Stimulated activated CD8-positive, alpha-beta memory T cell treated with anti-CD3 and anti-CD28 coated beads, Interleukin-7, amount 100 ng/mL, for 1 hour (primary cell): ENCODE results near the gene ABL2.
"Not testable (repeated sequence)": the region's sequence is repeated elsewhere in the genome, so short reads cannot be mapped to it uniquely, and the experiment has no call there.

Experiments used
- DNase-seq, 2 donors: peaks; one replicate each; pipeline ENCODE4 v3.0.0-alpha.2; 2020; ENCODE audit warnings: low read depth in 2 of 2

ABL2 gene

GRCh38 chr1:179229214-179230140 is at the start of gene ABL2:
Gene ABL2 (minus strand): TSS chr1:179229677. CDS start chr1:179229397, 280 bp downstream.
- DNase-seq: peak; percentile 25 to 34

GRCh38 chr1:179278920-179279319 is 49.4 kb upstream of the ABL2 start:
- no peak for DNase-seq

DNA sequence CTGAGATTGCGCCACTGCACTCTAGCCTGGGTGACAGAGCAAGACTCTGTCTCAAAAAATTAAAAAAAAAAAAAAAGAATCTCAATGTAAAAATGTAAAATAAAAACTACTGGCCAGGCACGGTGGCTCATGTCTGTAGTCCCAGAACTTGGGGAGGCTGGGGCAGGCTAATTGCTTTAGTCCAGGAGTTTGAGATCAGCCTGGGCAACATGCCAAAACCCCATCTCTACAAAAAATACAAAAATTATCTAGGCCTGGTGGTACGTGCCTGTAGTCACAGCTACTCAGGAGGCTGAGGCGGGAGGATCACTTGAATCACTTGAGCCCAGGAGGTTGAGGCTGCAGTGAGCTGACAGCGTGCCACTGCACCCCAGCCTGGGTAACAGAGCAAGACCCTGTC is 44.9 kb upstream of the ABL2 start:
- not testable (repeated sequence) for DNase-seq

- DNase-seq: no peak
Observed at GRCh38 chr1:179269071-179269470, 39.6 kb upstream of the ABL2 start.

DNA sequence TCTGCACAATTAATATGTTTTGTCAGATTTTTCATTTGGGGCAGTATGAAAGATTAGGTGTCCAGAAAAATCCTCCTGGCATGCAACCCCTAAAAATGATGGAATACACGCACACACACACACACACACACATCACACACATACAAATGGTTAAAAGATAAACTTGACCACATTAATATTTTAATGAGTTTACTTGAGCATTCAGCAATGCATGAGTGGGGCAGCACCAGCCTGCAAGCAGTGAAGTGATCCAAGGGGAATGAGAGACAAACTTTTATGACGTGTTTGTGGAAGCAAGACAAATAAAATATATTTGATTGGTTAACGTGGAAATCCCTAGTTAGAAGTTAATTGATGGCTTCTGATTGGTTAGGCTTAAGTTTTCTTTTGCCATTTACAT is 35.0 kb upstream of the ABL2 start:
- DNase-seq: no peak

GRCh38 chr1:179263121-179263520 is 33.6 kb upstream of the ABL2 start:
- no peak for DNase-seq

- no peak for DNase-seq
Observed at GRCh38 chr1:179262183-179262582, 32.7 kb upstream of the ABL2 start.

- no peak for DNase-seq
Observed at GRCh38 chr1:179253286-179253972, 24.0 kb upstream of the ABL2 start.

GRCh38 chr1:179252606-179253005 is 23.1 kb upstream of the ABL2 start:
- DNase-seq: no peak

- DNase-seq: no peak
Observed at GRCh38 chr1:179251675-179252074, 22.2 kb upstream of the ABL2 start.

- DNase-seq: no peak
Observed at GRCh38 chr1:179247923-179248322, 18.4 kb upstream of the ABL2 start.

- DNase-seq: not testable (repeated sequence)
Observed at GRCh38 chr1:179245426-179245825, 15.9 kb upstream of the ABL2 start.

DNA sequence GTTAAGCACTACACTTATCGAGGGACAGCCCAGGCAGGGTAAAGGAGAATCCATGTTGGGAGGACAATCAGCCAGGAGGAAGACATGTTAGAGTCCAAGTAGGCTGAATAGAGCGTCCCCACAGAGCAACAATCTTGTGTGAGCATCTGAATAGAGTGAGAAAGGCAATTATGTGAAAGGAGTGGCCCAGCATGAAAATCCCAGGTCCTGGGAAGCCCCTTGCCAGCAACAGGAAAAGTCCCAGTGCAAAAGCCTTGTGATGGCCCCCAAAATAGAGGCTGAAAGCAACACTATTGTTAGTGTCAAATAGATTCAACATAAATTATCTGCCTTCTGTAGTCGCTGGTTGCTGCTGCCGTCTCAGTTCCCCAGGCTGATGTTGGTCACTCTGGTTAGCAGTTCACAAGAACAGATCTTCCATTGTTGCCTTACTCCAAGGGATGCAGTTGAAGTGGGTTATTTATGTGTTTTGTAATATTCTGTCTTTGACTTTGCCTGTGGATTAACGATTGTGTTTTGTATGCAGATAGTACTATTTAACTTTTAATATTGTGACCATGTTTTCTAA is 12.1 kb upstream of the ABL2 start:
- DNase-seq: no peak

DNA sequence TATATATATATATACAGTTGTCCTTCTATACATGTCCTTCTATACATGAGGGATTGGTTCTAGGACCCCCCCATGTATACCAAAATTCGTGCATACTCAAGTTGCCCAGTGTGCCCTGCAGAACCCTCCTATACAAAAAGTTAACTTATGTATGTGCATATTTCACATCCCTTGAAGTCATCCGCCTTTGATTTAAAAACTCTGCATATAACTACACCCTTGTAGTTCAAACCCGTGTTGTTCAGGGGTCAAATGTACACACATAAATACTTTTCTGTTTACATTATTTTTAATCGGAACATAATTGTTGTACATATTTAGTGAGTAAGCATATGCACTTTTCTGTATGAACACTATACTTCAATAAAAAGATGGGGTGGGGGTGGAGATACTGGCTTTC is 7.7 kb upstream of the ABL2 start:
- DNase-seq: no peak

- DNase-seq: no peak
Observed at GRCh38 chr1:179234863-179235262, 5.4 kb upstream of the ABL2 start.

DNA sequence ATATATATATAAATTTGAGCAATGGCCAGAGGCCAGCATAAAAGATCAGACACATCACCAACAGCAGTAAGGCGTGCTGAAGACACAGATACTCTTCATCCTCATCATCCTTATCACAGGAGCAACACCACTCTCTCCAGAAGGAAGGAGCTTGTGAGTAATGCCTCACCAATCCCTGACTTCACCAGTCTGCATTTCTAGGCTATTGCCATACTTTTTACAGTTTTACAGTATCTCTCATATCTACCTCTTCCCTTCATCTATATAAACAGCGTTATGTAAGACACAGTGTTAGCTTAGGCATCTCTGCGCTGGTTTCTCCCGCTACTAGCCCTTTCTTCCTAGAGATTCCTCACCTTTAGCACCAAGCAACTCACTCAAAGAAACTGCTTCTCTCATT is 2.4 kb upstream of the ABL2 start:
- no peak for DNase-seq

DNA sequence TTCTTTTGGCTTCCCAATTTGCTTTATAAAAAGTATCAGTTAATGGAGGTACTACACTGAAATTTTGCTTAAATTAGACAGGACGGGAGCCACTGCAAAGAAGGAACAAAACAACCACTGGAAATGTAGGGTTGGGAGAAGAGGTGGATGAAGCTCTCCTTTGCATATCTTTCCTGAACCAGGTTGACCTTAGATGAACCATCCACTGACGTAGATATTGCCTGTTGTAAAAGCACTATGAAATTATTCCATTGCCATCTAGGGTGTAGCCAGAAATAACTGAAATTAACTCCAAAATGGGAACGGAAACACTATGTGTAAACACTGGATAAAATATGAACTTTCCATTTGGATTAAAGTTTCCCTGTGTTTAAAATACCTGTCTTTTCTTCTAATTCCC is 1.2 kb upstream of the ABL2 start:
- no peak for DNase-seq

DNA sequence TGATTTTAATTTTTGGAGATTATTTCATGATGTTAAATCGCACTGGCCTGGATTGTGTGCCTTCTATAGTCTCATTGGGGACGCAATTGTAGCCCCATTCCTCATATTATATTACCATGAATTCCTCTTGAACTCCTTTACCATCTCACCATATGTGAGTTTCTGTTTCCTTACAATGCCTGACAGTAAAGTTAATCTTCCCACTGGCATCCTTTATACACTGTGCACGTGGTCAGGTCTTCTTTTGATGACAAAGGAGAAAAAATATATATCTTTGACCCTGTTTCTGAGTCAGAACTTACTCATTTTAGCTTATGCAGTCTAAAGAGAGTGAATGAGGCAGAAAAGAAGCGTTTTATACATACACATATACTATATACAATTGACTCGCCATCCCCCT is 774 bp upstream of the ABL2 start:
- DNase-seq: no peak

GRCh38 chr1:179228783-179229213 is 679 bp downstream of the ABL2 start:
- no peak for DNase-seq

DNA sequence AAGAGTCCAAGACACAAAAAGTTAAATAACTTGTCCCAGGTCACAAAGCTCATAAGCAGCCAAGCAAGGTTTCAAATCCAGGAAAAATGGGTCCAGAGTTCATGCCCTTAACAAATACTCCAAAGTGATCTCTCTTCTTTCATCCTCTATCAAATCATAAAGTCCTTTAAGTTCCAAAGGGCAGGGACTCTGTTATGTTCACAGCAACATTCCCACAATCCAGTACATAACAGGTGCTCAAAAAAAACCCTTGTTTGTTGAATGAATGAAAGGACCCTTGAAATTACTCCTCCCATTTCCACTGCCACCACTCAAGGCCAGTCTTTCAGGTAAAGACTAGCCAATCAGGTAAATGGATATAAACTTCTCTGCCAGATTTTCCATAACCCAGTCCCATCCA is 2.7 kb downstream of the ABL2 start:
- no peak for DNase-seq

DNA sequence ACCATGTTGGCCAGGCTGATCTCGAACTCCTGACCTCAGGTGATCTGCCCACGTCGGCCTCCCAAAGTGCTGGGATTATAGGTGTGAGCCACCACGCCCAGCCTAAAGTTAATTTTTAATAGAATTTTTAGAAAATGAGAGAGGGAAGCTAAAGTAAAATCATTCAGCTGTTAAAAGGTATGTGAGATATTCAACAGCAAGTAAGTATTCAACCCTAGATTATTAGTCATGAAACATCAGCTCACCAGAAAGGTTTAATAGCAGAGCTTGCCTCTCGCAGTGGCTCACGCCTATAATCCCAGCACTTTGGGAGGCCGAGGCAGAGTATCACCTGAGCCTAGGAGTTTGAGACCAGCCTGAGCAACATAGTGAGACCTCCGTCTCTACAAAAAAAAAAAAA is 5.0 kb downstream of the ABL2 start:
- DNase-seq: not testable (repeated sequence)

GRCh38 chr1:179221121-179221520 is 8.4 kb downstream of the ABL2 start:
- not testable (repeated sequence) for DNase-seq
